ENCODE results near the gene C4BPB. TPM values are rescaled to one million over a fixed set of nuclear protein-coding genes. Genes with fewer than 3 reads are reported as not detected.

The C4BPB gene
- total and polyA plus RNA-seq, 4 donors, result 59.7 to 460 (median 401) TPM

GRCh38 chr1:207076181-207076955 is 12.3 kb upstream of the C4BPB start:
- H3K4me1 ChIP-seq (ENCODE audit: control insufficient read depth in 4 of 4, insufficient read depth in 4 of 4, low read length in 3 of 4), result peaks cover 2 to 11% (median 5%) of the 10 kb centered on the region in 4 donors
- peaks cover 0 to 12% (median under 1%) of the 10 kb centered on the region in 4 donors for H3K36me3 ChIP-seq (ENCODE audit: control insufficient read depth in 4 of 4, insufficient read depth in 3 of 4, low read depth in 1 of 4, low read length in 3 of 4)
- no peak overlapping the region for H3K4me3 ChIP-seq (ENCODE audit: low read depth in 1 of 3, low read length in 3 of 3)
- 77% methylated on average over 5 of the region's 5 CpGs for WGBS
- H3K9me3 ChIP-seq (ENCODE audit: control insufficient read depth in 4 of 4, low read length in 3 of 4), result no peaks in the 10 kb centered on the region
- no peak for DNase-seq (ENCODE audit: low spot score)
- H3K9ac ChIP-seq (ENCODE audit: low read depth in 1 of 2, low read length in 2 of 2), result no peak overlapping the region
- TF ChIP-seq HNF4A (conservative IDR thresholded peaks at IDR 0.05), result no peak
- TF ChIP-seq ZBTB33 (IDR thresholded peaks at IDR 0.05), result no peak
- TF ChIP-seq YY1 (IDR thresholded peaks at IDR 0.05), result no peak
- no peak for TF ChIP-seq GABPA (IDR thresholded peaks at IDR 0.05 in 1 of 2, conservative IDR thresholded peaks at IDR 0.05 in 1 of 2)
- no peak for TF ChIP-seq MAX (IDR thresholded peaks at IDR 0.05)
- no peak for TF ChIP-seq RAD21 (IDR thresholded peaks at IDR 0.05)
- TF ChIP-seq SP1 (IDR thresholded peaks at IDR 0.05), result no peak
- no peak for TF ChIP-seq REST (IDR thresholded peaks at IDR 0.05)
- TF ChIP-seq RXRA (IDR thresholded peaks at IDR 0.05), result no peak
- TF ChIP-seq FOXA2 (IDR thresholded peaks at IDR 0.05), result no peak
- TF ChIP-seq TAF1 (conservative IDR thresholded peaks at IDR 0.05), result no peak
- TF ChIP-seq HNF4G (IDR thresholded peaks at IDR 0.05), result no peak
- TF ChIP-seq CTCF (IDR thresholded peaks at IDR 0.05; ENCODE audit: low read depth, low read length, missing input control), result no peak
- no peaks in the 10 kb centered on the region for H3K27me3 ChIP-seq (ENCODE audit: control insufficient read depth in 4 of 4, insufficient read depth in 4 of 4, low read length in 3 of 4)
- no peak overlapping the region for H3K27ac ChIP-seq (ENCODE audit: low read depth in 1 of 2, low read length in 2 of 2)

DNA sequence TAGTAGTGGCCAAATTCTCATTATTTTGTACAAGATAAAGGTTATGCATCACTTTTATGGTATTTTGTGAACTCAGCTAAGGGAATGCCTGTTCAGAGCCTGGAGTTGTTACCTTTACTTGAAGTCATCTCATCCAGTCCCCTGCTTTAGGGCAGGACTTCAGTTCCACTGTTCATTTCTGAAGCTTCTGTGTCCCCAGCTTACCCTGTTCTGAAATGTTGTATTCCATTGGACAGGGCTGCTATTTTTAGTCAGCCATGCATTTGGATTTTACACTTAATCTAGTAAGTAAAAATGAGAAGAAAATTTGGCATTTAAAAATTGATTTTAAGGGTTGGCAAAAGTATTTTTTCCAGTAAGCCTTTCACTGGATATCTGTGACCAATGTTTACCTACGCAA is 11.6 kb upstream of the C4BPB start:
- DNase-seq (ENCODE audit: low spot score), result no peak
- H3K27ac ChIP-seq (ENCODE audit: low read depth in 1 of 2, low read length in 2 of 2), result peak overlapping the region in 1 of 2 donors; percentile 14
- peaks cover 2 to 11% (median 7%) of the 10 kb centered on the region in 4 donors for H3K4me1 ChIP-seq (ENCODE audit: control insufficient read depth in 4 of 4, insufficient read depth in 4 of 4, low read length in 3 of 4)
- no peaks in the 10 kb centered on the region for H3K27me3 ChIP-seq (ENCODE audit: control insufficient read depth in 4 of 4, insufficient read depth in 4 of 4, low read length in 3 of 4)
- no peak overlapping the region for H3K9ac ChIP-seq (ENCODE audit: low read depth in 1 of 2, low read length in 2 of 2)
- H3K9me3 ChIP-seq (ENCODE audit: control insufficient read depth in 4 of 4, low read length in 3 of 4), result no peaks in the 10 kb centered on the region
- H3K36me3 ChIP-seq (ENCODE audit: control insufficient read depth in 4 of 4, insufficient read depth in 3 of 4, low read depth in 1 of 4, low read length in 3 of 4), result peaks cover 0 to 9% (median 0%) of the 10 kb centered on the region in 4 donors
- no peak overlapping the region for H3K4me3 ChIP-seq (ENCODE audit: low read depth in 1 of 3, low read length in 3 of 3)
- 87% methylated on average over 1 of the region's 1 CpG for WGBS
- TF ChIP-seq, protein P1, sequence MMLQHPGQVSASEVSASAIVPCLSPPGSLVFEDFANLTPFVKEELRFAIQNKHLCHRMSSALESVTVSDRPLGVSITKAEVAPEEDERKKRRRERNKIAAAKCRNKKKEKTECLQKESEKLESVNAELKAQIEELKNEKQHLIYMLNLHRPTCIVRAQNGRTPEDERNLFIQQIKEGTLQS (IDR thresholded peaks at IDR 0.05), result no peak
- no peak for TF ChIP-seq JUND (IDR thresholded peaks at IDR 0.05)
- no peak for TF ChIP-seq TAF1 (conservative IDR thresholded peaks at IDR 0.05)
- TF ChIP-seq SP1 (IDR thresholded peaks at IDR 0.05), result no peak
- no peak for TF ChIP-seq FOXA2 (IDR thresholded peaks at IDR 0.05)
- no peak for TF ChIP-seq HNF4G (IDR thresholded peaks at IDR 0.05)
- no peak for TF ChIP-seq FOXA1 (IDR thresholded peaks at IDR 0.05)
- TF ChIP-seq ZBTB33 (IDR thresholded peaks at IDR 0.05), result no peak
- no peak for TF ChIP-seq HNF4A (conservative IDR thresholded peaks at IDR 0.05)
- TF ChIP-seq RXRA (IDR thresholded peaks at IDR 0.05), result no peak
- no peak for TF ChIP-seq NR2F2 (IDR thresholded peaks at IDR 0.05)
- TF ChIP-seq CTCF (IDR thresholded peaks at IDR 0.05; ENCODE audit: low read depth, low read length, missing input control), result no peak
- no peak for TF ChIP-seq EGR1 (IDR thresholded peaks at IDR 0.05; ENCODE audit: low read depth in 2 of 2)
- TF ChIP-seq GABPA (IDR thresholded peaks at IDR 0.05 in 1 of 2, conservative IDR thresholded peaks at IDR 0.05 in 1 of 2), result no peak
